GM12874 (cell line): ENCODE measurements around the gene MED16.

Experiments used
- CTCF ChIP-seq: IDR thresholded peaks from 2 replicates; pipeline ENCODE4 v1.5.1; 2011; ENCODE audit warnings: low read depth, mild to moderate bottlenecking, control low read depth, low read length, moderate library complexity; ENCODE audit not compliant: insufficient read depth

Gene MED16

GRCh38 chr19:926323-926588 lies 33.3 kb upstream of the MED16 start:
- no peak for TF ChIP-seq CTCF

GRCh38 chr19:925526-926322 lies 32.7 kb upstream of the MED16 start, which contains the start of gene ARID3A:
Gene ARID3A (plus strand): TSS chr19:926035. CDS start chr19:929529, 3,494 bp downstream.
- 0 out of 2 replicates have a peak, but pooled peaks have one; percentile 3 for TF ChIP-seq CTCF

- TF ChIP-seq CTCF = no peak
These were observed 32.1 kb upstream of the MED16 start for GRCh38 chr19:925087-925525.

DNA sequence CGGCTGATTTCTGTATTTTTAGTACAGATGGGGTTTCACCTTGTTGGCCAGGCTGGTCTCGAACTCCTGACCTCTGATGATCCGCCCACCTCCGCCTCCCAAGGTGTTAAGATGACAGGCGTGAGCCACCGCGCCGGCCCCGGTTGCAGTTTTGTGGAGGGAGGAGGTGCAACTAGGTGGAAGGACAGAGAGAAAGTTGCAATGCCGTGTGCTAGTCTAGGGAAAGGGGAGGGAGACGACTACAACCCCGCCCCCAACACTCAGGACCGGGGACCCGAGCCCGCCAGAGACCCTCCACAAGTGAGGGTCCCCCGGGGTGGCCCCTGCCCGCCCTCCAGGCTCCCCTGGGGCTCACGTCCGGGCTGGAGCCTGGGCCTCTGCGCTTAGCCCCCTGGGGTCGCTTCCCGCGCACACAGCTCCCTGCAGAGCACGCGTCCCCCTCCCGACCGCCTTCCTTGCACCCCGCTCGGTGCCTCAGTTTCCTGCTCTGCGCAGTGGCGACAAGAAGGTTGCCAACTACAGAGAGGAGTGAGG lies 31.6 kb upstream of the MED16 start:
- TF ChIP-seq CTCF = no peak

GRCh38 chr19:920051-920864 lies 27.3 kb upstream of the MED16 start:
- no peak for TF ChIP-seq CTCF

GRCh38 chr19:919199-920050 lies 26.4 kb upstream of the MED16 start:
- no peak for TF ChIP-seq CTCF
